Liver (tissue), 3 donors: ENCODE measurements around the gene ENTPD7.

ENCODE experiments used
- CTCF ChIP-seq: fragments of 150-350 bp; IDR thresholded peaks from 2 replicates; pipeline ENCODE4 v1.5.1; 2017; ENCODE audit warnings: improper control_type of control experiment, low read depth, low read length; ENCODE audit not compliant: missing input control
- HNF4A ChIP-seq, 2 donors: conservative IDR thresholded peaks; 2 replicates each; pipeline ENCODE4 v1.6.1; 2016; ENCODE audit warnings: antibody characterized with exemption in 2 of 2, mild to moderate bottlenecking in 2 of 2
- RAD21 ChIP-seq, 2 donors: IDR thresholded peaks; 2 replicates each; pipeline ENCODE4 v1.6.1; 2016; ENCODE audit warnings: antibody characterized with exemption in 2 of 2, mild to moderate bottlenecking in 2 of 2
- donor health status: healthy.
- donor health status: healthy.

- no peak for TF ChIP-seq CTCF
- no peak for TF ChIP-seq HNF4A (conservative IDR thresholded peaks at IDR 0.05)
- TF ChIP-seq RAD21 (IDR thresholded peaks at IDR 0.05) = no peak
Observed at GRCh38 chr10:99671386-99671785, 12.1 kb downstream of the ENTPD7 start.
